Astrocyte of the cerebellum (primary cell): ENCODE measurements around the gene FMN2.

Source experiments
- DNase-seq: peaks from one replicate; pipeline ENCODE4 v3.0.0-alpha.2; 2011; ENCODE audit warnings: low read depth
- H3K4me3 ChIP-seq: 2 replicates; pipeline ENCODE4 v1.5.1; 2011; ENCODE audit warnings: mild to moderate bottlenecking, low read depth, low read length, moderate library complexity
- in situ Hi-C: cut with HindIII; loops from 2 replicates; pipeline ENCODE4 v1.10.0; 2017; ENCODE audit warnings: low sequenced_read_pairs
- TF ChIP-seq, protein P1 (sequence below): IDR thresholded peaks from 2 replicates; pipeline ENCODE4 v1.5.1; 2012; ENCODE audit warnings: low read length, low read depth, moderate library complexity, mild to moderate bottlenecking; ENCODE audit errors: missing control alignments

Gene FMN2

DNA sequence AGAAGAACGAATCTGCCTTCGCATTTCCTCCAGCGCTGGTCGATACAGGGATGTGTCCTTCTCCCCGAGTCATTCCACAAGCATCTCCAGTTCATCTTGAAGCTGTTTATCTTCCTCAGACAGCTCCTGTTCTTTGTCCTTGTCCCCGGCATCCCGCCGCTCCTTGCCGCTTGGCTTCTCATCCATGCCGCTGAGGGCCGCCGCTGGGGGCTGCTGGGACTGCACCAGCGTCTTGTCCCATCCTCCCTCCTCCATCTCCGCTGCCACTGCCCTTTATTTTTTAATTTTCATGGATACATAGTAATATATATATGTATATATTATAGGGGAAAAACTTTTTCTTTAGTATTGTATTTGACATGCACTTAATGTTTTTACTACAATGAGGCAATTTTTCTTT lies 53.4 kb downstream of the FMN2 start:
- DNase-seq: no peak
- H3K4me3 ChIP-seq: no peak overlapping the region
- TF ChIP-seq, protein P1, sequence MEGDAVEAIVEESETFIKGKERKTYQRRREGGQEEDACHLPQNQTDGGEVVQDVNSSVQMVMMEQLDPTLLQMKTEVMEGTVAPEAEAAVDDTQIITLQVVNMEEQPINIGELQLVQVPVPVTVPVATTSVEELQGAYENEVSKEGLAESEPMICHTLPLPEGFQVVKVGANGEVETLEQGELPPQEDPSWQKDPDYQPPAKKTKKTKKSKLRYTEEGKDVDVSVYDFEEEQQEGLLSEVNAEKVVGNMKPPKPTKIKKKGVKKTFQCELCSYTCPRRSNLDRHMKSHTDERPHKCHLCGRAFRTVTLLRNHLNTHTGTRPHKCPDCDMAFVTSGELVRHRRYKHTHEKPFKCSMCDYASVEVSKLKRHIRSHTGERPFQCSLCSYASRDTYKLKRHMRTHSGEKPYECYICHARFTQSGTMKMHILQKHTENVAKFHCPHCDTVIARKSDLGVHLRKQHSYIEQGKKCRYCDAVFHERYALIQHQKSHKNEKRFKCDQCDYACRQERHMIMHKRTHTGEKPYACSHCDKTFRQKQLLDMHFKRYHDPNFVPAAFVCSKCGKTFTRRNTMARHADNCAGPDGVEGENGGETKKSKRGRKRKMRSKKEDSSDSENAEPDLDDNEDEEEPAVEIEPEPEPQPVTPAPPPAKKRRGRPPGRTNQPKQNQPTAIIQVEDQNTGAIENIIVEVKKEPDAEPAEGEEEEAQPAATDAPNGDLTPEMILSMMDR: no peak
- in situ Hi-C loops: no loop called here

GRCh38 chr1:240148333-240148732 lies 56.6 kb downstream of the FMN2 start:
- in situ Hi-C loops: no loop called here
- no peak for DNase-seq
- H3K4me3 ChIP-seq: no peak overlapping the region
- TF ChIP-seq, protein P1: no peak

GRCh38 chr1:240149484-240150094 lies 57.9 kb downstream of the FMN2 start:
- H3K4me3 ChIP-seq: no peak overlapping the region
- in situ Hi-C loops: no loop called here
- TF ChIP-seq, protein P1: peak; percentile 56
- DNase-seq: peak; percentile 27

DNA sequence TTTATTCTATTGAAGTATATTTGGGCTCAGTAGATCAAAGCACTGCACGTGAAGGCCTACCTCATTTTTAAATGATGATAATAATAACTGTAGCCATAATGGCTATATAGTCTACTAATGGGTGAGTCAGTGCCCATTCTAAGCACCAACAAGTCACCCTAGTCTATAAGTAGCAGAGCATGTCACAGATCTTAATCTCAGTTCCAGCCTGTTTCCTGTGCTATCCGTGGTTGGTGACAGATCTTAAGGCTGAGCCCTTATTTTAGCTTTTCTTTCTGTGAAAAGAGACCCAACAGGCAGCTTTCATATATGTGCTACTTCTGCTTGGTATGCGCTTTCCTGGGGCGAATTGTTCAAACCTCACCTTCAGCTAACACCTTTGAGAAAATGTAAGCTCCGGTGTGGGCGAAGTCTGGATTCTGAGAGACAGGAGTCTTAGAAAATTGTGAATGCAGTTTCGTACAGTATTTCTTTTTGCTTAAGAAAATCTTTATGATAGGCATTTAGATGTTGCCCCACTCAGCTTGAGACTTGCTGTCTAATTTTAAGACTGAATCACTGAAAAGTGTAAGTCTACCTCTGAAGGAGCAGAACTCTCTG lies 59.6 kb downstream of the FMN2 start:
- TF ChIP-seq, protein P1: no peak
- in situ Hi-C loops: no loop called here
- no peak overlapping the region for H3K4me3 ChIP-seq
- no peak for DNase-seq

DNA sequence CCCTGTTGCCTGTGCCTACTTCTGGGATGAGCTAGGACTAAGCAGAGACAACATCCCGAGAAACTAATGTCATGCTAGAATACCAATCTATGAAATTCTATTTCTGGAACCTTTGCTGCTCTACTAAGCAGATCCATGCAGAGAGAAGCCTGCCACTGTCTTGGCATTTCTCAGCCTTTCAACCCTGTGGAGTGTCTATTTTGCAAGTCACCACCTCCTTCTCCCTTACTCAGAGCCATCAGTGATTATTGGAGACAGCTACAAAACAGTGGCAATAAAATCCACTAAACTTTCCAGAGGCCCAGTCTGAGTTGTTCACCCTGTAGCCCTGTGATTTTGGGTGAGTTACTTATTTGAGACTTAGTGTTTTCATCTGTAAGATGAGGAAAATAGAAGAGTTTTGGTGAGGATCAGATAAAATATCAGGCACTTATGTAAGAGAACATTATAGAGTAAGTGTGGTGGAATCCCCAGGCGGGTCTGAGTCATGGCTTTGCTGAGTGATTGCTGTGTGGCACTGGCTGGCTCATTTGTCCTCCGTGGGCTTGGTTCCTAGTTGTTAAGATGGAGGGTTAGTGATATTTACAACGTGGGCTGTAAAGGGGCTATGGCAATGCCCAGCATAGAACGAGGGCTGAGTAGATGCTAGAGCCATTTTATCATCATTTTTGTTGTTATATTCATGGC lies 61.1 kb downstream of the FMN2 start:
- no peak overlapping the region for H3K4me3 ChIP-seq
- TF ChIP-seq, protein P1: no peak
- DNase-seq: no peak
- in situ Hi-C loops: no loop called here

GRCh38 chr1:240155605-240156004 lies 63.9 kb downstream of the FMN2 start:
- in situ Hi-C loops: loop anchor here (5.0 kb wide), 1 partner anchor 128 kb away; no protein-coding TSS in a partner anchor
- TF ChIP-seq, protein P1: no peak

More at GRCh38 chr1:240155605-240156004, 63.9 kb downstream of the FMN2 start:
- H3K4me3 ChIP-seq: no peak overlapping the region
- DNase-seq: no peak
